ENCODE data around the gene SUCNR1. TPM values are rescaled to one million over a fixed set of nuclear protein-coding genes. Genes with fewer than 3 reads are reported as not detected.

SUCNR1 gene
- total RNA-seq, 1 donor from 2014 or later = 0.07 TPM

DNA sequence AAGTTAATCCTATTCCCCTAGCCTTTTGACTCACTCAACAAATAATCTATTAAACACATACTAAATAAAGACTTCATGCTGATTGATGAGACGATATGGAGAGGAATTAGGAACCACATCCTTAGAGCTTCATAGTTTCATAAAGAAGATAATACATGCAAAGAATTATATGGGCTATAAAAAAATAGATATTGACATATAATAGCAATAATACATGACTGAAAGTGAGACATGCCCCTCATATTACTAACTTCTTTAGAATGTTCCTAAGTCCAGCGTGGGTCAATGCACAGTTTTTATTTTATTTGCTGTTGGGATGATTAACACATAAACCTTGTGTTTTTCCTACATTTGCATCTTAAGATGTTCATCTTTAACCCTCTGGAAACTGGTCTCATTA, 32.2 kb downstream of the SUCNR1 start:
- Mint-ChIP-seq H3K27me3 (no peaks in the 10 kb centered on the region), H3K36me3 (ENCODE audit: insufficient read depth) (no peaks in the 10 kb centered on the region), H3K9me3 (ENCODE audit: low read depth) (no peaks in the 10 kb centered on the region), H3K27ac (no peak overlapping the region), H3K4me1 (ENCODE audit: low read depth) (peaks cover 1% of the 10 kb centered on the region), H3K4me3 (ENCODE audit: low read depth) (no peak overlapping the region)
- DNase-seq (ENCODE audit: low spot score, unreplicated experiment) = no peak
- TF ChIP-seq, protein P1, sequence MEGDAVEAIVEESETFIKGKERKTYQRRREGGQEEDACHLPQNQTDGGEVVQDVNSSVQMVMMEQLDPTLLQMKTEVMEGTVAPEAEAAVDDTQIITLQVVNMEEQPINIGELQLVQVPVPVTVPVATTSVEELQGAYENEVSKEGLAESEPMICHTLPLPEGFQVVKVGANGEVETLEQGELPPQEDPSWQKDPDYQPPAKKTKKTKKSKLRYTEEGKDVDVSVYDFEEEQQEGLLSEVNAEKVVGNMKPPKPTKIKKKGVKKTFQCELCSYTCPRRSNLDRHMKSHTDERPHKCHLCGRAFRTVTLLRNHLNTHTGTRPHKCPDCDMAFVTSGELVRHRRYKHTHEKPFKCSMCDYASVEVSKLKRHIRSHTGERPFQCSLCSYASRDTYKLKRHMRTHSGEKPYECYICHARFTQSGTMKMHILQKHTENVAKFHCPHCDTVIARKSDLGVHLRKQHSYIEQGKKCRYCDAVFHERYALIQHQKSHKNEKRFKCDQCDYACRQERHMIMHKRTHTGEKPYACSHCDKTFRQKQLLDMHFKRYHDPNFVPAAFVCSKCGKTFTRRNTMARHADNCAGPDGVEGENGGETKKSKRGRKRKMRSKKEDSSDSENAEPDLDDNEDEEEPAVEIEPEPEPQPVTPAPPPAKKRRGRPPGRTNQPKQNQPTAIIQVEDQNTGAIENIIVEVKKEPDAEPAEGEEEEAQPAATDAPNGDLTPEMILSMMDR (IDR thresholded peaks at IDR 0.05; ENCODE audit: unreplicated experiment) = no peak

DNA sequence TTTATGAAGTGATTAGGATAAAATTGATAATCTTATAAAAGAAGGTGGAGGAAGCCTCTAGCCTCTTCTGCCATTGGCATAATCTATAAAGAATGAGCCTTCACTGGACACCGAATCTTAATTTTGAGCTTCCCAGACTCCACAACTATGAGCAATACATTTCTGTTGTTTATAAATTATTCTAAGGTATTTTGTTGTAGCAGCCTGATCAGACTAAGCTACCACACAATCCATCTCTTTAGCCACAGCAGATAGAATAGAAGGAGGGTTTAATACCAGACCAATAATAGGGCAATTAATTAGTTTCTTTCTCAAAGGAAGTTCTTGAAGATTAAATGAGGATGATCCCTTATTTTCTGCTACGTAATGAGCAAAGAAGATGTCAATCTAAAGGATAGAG, 33.3 kb downstream of the SUCNR1 start:
- no peak overlapping the region for H3K27ac Mint-ChIP-seq
- TF ChIP-seq, protein P1 (IDR thresholded peaks at IDR 0.05; ENCODE audit: unreplicated experiment) = no peak
- H3K36me3 Mint-ChIP-seq (ENCODE audit: insufficient read depth) = no peaks in the 10 kb centered on the region
- no peak for DNase-seq (ENCODE audit: low spot score, unreplicated experiment)
- H3K4me3 Mint-ChIP-seq (ENCODE audit: low read depth) = no peak overlapping the region
- H3K27me3 Mint-ChIP-seq = no peaks in the 10 kb centered on the region
- H3K4me1 Mint-ChIP-seq (ENCODE audit: low read depth) = peaks cover 1% of the 10 kb centered on the region
- peaks cover 4% of the 10 kb centered on the region for H3K9me3 Mint-ChIP-seq (ENCODE audit: low read depth)

DNA sequence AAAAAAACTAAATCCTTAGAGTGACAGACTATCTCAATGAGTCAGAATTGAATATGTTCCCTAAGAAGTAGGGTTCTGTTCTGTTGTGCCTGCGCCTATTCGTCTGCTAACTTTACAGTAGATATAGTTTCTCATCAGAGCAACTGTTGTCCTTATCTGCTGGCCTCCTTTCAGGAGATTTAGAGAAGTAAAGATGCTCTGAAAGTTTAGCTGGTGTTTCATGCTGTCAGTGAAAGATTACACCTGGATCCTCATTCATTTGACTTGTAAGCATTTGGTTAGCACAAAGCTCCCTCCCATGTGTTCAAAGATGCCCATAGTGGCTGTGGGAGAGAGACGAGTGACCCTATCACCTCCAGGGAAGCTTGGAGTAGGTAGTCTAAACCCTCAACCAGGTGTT, 35.0 kb downstream of the SUCNR1 start:
- Mint-ChIP-seq H3K9me3 (ENCODE audit: low read depth) (peaks cover 8% of the 10 kb centered on the region), H3K36me3 (ENCODE audit: insufficient read depth) (no peaks in the 10 kb centered on the region), H3K4me3 (ENCODE audit: low read depth) (no peak overlapping the region), H3K27ac (no peak overlapping the region), H3K4me1 (ENCODE audit: low read depth) (peaks cover 1% of the 10 kb centered on the region), H3K27me3 (no peaks in the 10 kb centered on the region)
- TF ChIP-seq, protein P1 (IDR thresholded peaks at IDR 0.05; ENCODE audit: unreplicated experiment) = no peak
- DNase-seq (ENCODE audit: low spot score, unreplicated experiment) = no peak

DNA sequence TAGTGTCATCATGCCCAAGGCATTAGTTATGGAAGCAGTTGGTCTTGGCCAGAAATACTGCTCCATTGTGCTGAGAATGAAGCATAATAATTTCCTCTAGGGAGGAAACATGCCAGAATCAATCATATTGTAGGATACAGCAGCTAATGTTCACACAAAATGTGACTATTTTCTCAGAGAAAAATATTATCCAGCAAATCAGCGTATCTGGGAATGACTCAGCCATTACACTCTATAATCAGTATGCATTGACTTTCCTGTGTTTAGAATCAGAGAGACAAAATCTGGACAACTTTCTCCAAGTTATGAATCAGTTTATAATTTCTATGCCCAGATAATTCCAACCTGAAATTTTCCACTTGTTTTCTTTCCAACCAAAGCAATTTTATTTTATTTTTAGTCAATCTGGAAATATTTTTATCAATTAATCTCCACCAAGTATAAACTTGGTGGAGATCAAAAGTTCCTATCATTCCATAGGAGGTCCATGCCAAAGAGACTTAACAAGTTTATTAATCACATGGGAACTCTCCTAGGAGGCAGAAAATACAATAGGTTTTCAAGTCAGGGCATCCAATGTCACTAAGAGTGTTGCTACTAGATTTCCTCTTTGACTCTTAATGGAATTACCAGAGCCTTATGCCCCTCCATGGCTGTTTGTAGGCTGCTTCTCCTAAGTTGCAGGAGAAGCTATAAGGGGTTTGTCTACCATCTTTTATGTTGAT, 36.4 kb downstream of the SUCNR1 start:
- TF ChIP-seq, protein P1 (IDR thresholded peaks at IDR 0.05; ENCODE audit: unreplicated experiment) = no peak
- Mint-ChIP-seq H3K9me3 (ENCODE audit: low read depth) (peaks cover 8% of the 10 kb centered on the region), H3K27ac (no peak overlapping the region), H3K4me1 (ENCODE audit: low read depth) (no peaks in the 10 kb centered on the region), H3K4me3 (ENCODE audit: low read depth) (no peak overlapping the region), H3K27me3 (no peaks in the 10 kb centered on the region), H3K36me3 (ENCODE audit: insufficient read depth) (no peaks in the 10 kb centered on the region)
- DNase-seq (ENCODE audit: low spot score, unreplicated experiment) = no peak

DNA sequence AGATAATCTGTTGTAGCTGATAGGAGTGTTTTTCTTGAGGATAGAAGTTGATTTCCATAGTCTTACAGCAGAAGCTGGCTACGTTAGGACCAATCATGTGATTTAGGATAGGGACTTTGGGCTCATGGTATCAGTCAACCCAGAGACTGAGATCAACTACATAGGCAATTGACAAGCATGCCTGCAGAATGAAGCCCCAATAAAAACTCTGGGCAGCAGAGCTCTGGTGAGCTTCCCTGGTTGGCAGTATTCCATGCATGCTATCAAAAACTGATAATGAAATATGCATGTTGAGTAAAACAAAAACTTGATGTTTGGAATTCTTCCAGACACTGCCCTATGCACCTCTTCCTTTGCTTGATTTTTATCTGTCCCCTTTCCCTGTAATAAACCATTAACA, 38.0 kb downstream of the SUCNR1 start:
- DNase-seq (ENCODE audit: low spot score, unreplicated experiment) = no peak
- TF ChIP-seq, protein P1 (IDR thresholded peaks at IDR 0.05; ENCODE audit: unreplicated experiment) = no peak
- Mint-ChIP-seq H3K27ac (no peak overlapping the region), H3K9me3 (ENCODE audit: low read depth) (peaks cover 8% of the 10 kb centered on the region), H3K4me1 (ENCODE audit: low read depth) (no peaks in the 10 kb centered on the region), H3K4me3 (ENCODE audit: low read depth) (no peak overlapping the region), H3K36me3 (ENCODE audit: insufficient read depth) (no peaks in the 10 kb centered on the region), H3K27me3 (no peaks in the 10 kb centered on the region)
